HEK293 (cell line): ENCODE results near the gene UTRN.
A peak's percentile ranks its signal among the peaks of the same experiment; 100 is the strongest.

ENCODE experiments used
- CTCF ChIA-PET: fragments of 350-600 bp; formaldehyde crosslinking; extraction: SDS; loops from one replicate; lab custom pipeline; 2021; ENCODE audit warnings: antibody characterized with exemption; lab: Yijun Ruan, JAX
- POLR2A ChIA-PET: fragments of 300-600 bp; formaldehyde crosslinking; extraction: SDS; loops from one replicate; lab custom pipeline; 2020; ENCODE audit warnings: antibody characterized with exemption, inconsistent platforms; lab: Yijun Ruan, JAX
- H3K27ac ChIP-seq: fragments of 200-500 bp; sonication (Bioruptor generic); 2 replicates; pipeline ENCODE4 v1.5.1; 2014; ENCODE audit warnings: low read depth, low read length, control low read depth, inconsistent platforms; ENCODE audit errors: extremely low read depth
- H3K36me3 ChIP-seq, 2 experiments: fragments of 200-500 bp in 1 of 2; sonication (Bioruptor generic) in 1 of 2; 1 replicate in 1 of 2; 2 replicates in 1 of 2; pipeline ENCODE4 v1.5.1; 2014 to 2017; ENCODE audit warnings: inconsistent platforms in 2 of 2, low read length in 2 of 2; ENCODE audit not compliant: control insufficient read depth in 2 of 2, insufficient read depth in 1 of 2
- H3K4me1 ChIP-seq: fragments of 200-500 bp; sonication (Bioruptor generic); 2 replicates; pipeline ENCODE4 v1.5.1; 2014; ENCODE audit warnings: mild to moderate bottlenecking, low read length, inconsistent platforms; ENCODE audit not compliant: control insufficient read depth, insufficient read depth
- H3K4me3 ChIP-seq: 2 replicates; pipeline ENCODE4 v1.5.1; 2011; ENCODE audit warnings: low read depth, mild to moderate bottlenecking, control low read depth, low read length, moderate library complexity
- H3K9me3 ChIP-seq: fragments of 200-500 bp; sonication (Bioruptor generic); 2 replicates; pipeline ENCODE4 v1.5.1; 2014; ENCODE audit warnings: low read depth, low read length, inconsistent platforms; ENCODE audit not compliant: control insufficient read depth, insufficient read depth
- FEZF1 ChIP-seq: fragments of 450-650 bp; formaldehyde crosslinking; IDR thresholded peaks from 2 replicates; pipeline ENCODE4 v1.5.1; 2016; ENCODE audit warnings: missing biosample characterization, missing genetic modification characterization
- GLIS2 ChIP-seq: fragments of 450-650 bp; formaldehyde crosslinking; IDR thresholded peaks from 2 replicates; pipeline ENCODE4 v1.5.1; 2016; ENCODE audit warnings: missing biosample characterization, missing genetic modification characterization
- PRDM1 ChIP-seq: fragments of 450-650 bp; formaldehyde crosslinking; IDR thresholded peaks from 2 replicates; pipeline ENCODE4; 2016; ENCODE audit warnings: missing biosample characterization, missing genetic modification characterization
- ZFHX2 ChIP-seq: fragments of 450-650 bp; formaldehyde crosslinking; conservative IDR thresholded peaks from 2 replicates; pipeline ENCODE4 v1.5.1; 2016; ENCODE audit warnings: missing biosample characterization, missing genetic modification characterization
- ZFP3 ChIP-seq: fragments of 450-650 bp; formaldehyde crosslinking; IDR thresholded peaks from 2 replicates; pipeline ENCODE4 v1.5.1; 2016; ENCODE audit warnings: low read depth, missing biosample characterization, missing genetic modification characterization
- ZFP37 ChIP-seq: fragments of 450-650 bp; formaldehyde crosslinking; IDR thresholded peaks from 2 replicates; pipeline ENCODE4 v1.5.1; 2016; ENCODE audit warnings: missing biosample characterization, missing genetic modification characterization
- ZNF121 ChIP-seq: fragments of 450-650 bp; formaldehyde crosslinking; IDR thresholded peaks from 2 replicates; pipeline ENCODE4 v1.5.1; 2016; ENCODE audit warnings: missing biosample characterization, missing genetic modification characterization
- ZNF24 ChIP-seq: fragments of 450-650 bp; formaldehyde crosslinking; IDR thresholded peaks from 2 replicates; pipeline ENCODE4 v1.5.1; 2016; ENCODE audit warnings: missing biosample characterization, missing genetic modification characterization
- ZNF292 ChIP-seq: fragments of 450-650 bp; formaldehyde crosslinking; IDR thresholded peaks from 2 replicates; pipeline ENCODE4 v1.5.1; 2016; ENCODE audit warnings: low read depth, missing biosample characterization, missing genetic modification characterization, borderline replicate concordance
- ZNF324 ChIP-seq: fragments of 450-650 bp; formaldehyde crosslinking; IDR thresholded peaks from 2 replicates; pipeline ENCODE4 v1.5.1; 2016; ENCODE audit warnings: missing biosample characterization, missing genetic modification characterization
- ZNF350 ChIP-seq: fragments of 450-650 bp; formaldehyde crosslinking; IDR thresholded peaks from 2 replicates; pipeline ENCODE4 v1.5.0; 2017; ENCODE audit warnings: missing biosample characterization, mild to moderate bottlenecking, missing genetic modification characterization
- ZNF394 ChIP-seq: fragments of 450-650 bp; formaldehyde crosslinking; IDR thresholded peaks from 2 replicates; pipeline ENCODE4 v1.5.1; 2016; ENCODE audit warnings: missing biosample characterization, missing genetic modification characterization, mild to moderate bottlenecking, moderate library complexity, borderline replicate concordance
- ZNF501 ChIP-seq: fragments of 450-650 bp; formaldehyde crosslinking; IDR thresholded peaks from 2 replicates; pipeline ENCODE4 v1.5.1; 2016; ENCODE audit warnings: missing biosample characterization, missing genetic modification characterization
- ZNF548 ChIP-seq: fragments of 450-650 bp; formaldehyde crosslinking; IDR thresholded peaks from 2 replicates; pipeline ENCODE4 v1.5.1; 2016; ENCODE audit warnings: missing biosample characterization, missing genetic modification characterization
- ZNF623 ChIP-seq: fragments of 450-650 bp; formaldehyde crosslinking; IDR thresholded peaks from 2 replicates; pipeline ENCODE4 v1.5.1; 2016; ENCODE audit warnings: missing biosample characterization, missing genetic modification characterization
- ZXDB ChIP-seq: fragments of 450-650 bp; formaldehyde crosslinking; IDR thresholded peaks from 2 replicates; pipeline ENCODE4 v1.5.1; 2016; ENCODE audit warnings: missing biosample characterization, missing genetic modification characterization
- TF ChIP-seq, protein P1 (sequence below): fragments of 450-650 bp; formaldehyde crosslinking; IDR thresholded peaks from 2 replicates; pipeline ENCODE4 v1.5.1; 2016; ENCODE audit warnings: missing biosample characterization, missing genetic modification characterization, low read depth
- TF ChIP-seq, protein P2 (sequence below): fragments of 450-650 bp; formaldehyde crosslinking; IDR thresholded peaks from 2 replicates; pipeline ENCODE4 v1.5.1; 2016; ENCODE audit warnings: missing biosample characterization, missing genetic modification characterization
- TF ChIP-seq, protein P3 (sequence below): fragments of 450-650 bp; IDR thresholded peaks from 2 replicates; pipeline ENCODE4 v1.5.1; 2018; ENCODE audit warnings: missing biosample characterization, missing genetic modification characterization
- TF ChIP-seq, protein P4 (sequence below): fragments of 450-650 bp; formaldehyde crosslinking; IDR thresholded peaks from 2 replicates; pipeline ENCODE4 v1.5.1; 2016; ENCODE audit warnings: missing biosample characterization, missing genetic modification characterization
- TF ChIP-seq, protein P5 (sequence below): fragments of 450-650 bp; IDR thresholded peaks from 2 replicates; pipeline ENCODE4 v1.5.1; 2018; ENCODE audit warnings: missing biosample characterization, mild to moderate bottlenecking, missing genetic modification characterization
- TF ChIP-seq, protein P6 (sequence below): fragments of 450-650 bp; formaldehyde crosslinking; IDR thresholded peaks from 2 replicates; pipeline ENCODE4 v1.5.1; 2017; ENCODE audit warnings: missing biosample characterization, missing genetic modification characterization

The UTRN gene

DNA sequence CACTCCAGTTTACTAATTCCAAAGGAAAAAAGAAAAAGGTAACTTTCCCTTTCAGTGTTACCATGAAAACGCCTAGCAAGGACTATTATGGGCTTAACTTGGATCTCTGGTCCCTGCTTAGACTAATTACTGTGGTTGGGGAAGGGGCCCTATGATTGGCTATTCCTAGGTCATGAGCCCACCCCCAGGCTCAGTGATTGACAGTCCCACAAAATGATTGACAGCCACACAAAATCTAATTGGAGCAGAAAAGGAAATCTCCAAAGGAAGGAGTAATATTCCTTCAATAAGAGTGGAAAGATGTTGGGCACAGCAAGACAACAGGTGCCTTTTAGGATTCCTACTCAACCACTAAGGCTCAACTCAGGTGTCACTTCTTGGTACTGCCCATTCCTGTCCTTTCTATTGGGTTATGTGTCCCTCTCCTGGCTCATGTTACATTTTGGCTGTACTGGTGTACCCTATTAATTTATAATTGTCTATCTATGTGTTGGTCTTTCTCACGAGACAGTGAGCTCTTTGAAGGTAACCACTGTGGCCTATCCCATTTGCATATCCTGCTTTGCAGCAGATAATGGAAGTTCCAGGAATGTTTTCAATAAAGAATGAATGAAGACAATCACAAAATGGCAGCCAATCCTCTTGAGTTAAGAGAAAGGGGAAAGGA lies 5.5 kb upstream of the UTRN start (continued):
- TF ChIP-seq ZNF623 (tag by site-specific recombination) (no peak), ZFP37 (tag by site-specific recombination) (no peak), ZNF121 (tag by site-specific recombination) (no peak), ZNF394 (no peak), ZXDB (tag by site-specific recombination) (no peak)

DNA sequence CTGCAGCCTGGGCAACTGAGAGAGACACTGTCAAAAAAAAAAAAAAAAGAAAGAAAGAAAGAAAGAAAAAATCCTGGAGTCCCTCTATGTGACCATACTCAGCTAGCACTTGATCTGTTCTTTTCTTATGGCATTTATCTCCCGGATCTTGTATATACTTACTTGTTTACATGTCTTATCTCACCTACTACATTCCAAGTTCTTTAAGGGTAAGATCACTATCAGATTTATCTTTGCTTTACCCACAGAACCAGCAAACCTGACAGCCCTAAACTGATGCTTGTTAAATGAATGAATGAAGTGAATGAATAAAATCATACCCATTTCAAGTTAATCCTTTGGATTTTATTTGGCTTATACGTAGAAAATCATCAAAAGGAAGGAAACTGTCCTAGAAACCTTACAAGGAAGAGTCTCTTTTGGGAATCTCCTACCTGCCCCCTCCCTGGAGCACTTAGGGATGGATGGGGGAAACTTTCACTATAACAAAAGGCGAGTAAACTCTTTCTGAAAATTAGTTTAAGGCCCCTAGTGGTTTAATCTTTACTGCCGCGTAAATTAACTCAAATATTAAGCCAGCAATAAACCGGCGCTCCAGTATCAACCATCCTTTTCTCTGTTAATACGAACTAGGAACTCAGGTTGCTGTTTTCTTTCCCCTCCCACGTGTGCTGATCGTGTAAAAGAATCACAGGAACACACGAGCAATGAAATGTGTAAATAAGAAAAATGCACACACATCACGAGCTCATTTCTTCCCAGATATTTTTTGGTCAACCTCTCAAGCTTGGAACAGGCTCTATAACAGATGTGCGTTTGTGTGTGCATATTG lies 1.3 kb upstream of the UTRN start:
- H3K4me1 ChIP-seq, result peaks cover 9% of the 10 kb centered on the region; the same call in 1 of the 2 replicates
- POLR2A ChIA-PET, result interaction anchor here (0.6 to 1.2 kb wide), 3 partner anchors 19 to 92 kb away, joined by 3 to 4 read pairs (median 3); no protein-coding TSS in a partner anchor
- CTCF ChIA-PET, result interaction anchor here (0.6 kb wide), 1 partner anchor 1695 kb away, joined by 3 read pairs; no protein-coding TSS in a partner anchor
- peak overlapping the region; percentile 86 for H3K4me3 ChIP-seq
- H3K9me3 ChIP-seq, result no peaks in the 10 kb centered on the region
- H3K36me3 ChIP-seq, result no peaks in the 10 kb centered on the region
- peak overlapping the region; percentile 99; the same call in 1 of the 2 replicates for H3K27ac ChIP-seq
- no peak for TF ChIP-seq ZNF501
- TF ChIP-seq, protein P1, sequence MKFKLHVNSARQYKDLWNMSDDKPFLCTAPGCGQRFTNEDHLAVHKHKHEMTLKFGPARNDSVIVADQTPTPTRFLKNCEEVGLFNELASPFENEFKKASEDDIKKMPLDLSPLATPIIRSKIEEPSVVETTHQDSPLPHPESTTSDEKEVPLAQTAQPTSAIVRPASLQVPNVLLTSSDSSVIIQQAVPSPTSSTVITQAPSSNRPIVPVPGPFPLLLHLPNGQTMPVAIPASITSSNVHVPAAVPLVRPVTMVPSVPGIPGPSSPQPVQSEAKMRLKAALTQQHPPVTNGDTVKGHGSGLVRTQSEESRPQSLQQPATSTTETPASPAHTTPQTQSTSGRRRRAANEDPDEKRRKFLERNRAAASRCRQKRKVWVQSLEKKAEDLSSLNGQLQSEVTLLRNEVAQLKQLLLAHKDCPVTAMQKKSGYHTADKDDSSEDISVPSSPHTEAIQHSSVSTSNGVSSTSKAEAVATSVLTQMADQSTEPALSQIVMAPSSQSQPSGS (tag by site-specific recombination), result no peak
- no peak for TF ChIP-seq GLIS2 (tag by site-specific recombination)
- 0 out of 2 replicates have a peak, but pooled peaks have one; percentile 16 for TF ChIP-seq PRDM1
- TF ChIP-seq ZFP3 (tag by site-specific recombination), result no peak
- TF ChIP-seq ZNF292, result no peak
- TF ChIP-seq, protein P2, sequence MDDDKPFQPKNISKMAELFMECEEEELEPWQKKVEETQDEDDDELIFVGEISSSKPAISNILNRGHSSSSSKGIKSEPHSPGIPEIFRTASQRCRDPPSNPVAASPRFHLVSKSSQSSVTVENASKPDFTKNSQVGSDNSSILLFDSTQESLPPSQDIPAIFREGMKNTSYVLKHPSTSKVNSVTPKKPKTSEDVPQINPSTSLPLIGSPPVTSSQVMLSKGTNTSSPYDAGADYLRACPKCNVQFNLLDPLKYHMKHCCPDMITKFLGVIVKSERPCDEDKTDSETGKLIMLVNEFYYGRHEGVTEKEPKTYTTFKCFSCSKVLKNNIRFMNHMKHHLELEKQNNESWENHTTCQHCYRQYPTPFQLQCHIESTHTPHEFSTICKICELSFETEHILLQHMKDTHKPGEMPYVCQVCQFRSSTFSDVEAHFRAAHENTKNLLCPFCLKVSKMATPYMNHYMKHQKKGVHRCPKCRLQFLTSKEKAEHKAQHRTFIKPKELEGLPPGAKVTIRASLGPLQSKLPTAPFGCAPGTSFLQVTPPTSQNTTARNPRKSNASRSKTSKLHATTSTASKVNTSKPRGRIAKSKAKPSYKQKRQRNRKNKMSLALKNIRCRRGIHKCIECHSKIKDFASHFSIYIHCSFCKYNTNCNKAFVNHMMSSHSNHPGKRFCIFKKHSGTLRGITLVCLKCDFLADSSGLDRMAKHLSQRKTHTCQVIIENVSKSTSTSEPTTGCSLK, result no peak
- TF ChIP-seq, protein P3, sequence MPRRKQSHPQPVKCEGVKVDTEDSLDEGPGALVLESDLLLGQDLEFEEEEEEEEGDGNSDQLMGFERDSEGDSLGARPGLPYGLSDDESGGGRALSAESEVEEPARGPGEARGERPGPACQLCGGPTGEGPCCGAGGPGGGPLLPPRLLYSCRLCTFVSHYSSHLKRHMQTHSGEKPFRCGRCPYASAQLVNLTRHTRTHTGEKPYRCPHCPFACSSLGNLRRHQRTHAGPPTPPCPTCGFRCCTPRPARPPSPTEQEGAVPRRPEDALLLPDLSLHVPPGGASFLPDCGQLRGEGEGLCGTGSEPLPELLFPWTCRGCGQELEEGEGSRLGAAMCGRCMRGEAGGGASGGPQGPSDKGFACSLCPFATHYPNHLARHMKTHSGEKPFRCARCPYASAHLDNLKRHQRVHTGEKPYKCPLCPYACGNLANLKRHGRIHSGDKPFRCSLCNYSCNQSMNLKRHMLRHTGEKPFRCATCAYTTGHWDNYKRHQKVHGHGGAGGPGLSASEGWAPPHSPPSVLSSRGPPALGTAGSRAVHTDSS (tag by site-specific recombination), result no peak
- TF ChIP-seq, protein P4, sequence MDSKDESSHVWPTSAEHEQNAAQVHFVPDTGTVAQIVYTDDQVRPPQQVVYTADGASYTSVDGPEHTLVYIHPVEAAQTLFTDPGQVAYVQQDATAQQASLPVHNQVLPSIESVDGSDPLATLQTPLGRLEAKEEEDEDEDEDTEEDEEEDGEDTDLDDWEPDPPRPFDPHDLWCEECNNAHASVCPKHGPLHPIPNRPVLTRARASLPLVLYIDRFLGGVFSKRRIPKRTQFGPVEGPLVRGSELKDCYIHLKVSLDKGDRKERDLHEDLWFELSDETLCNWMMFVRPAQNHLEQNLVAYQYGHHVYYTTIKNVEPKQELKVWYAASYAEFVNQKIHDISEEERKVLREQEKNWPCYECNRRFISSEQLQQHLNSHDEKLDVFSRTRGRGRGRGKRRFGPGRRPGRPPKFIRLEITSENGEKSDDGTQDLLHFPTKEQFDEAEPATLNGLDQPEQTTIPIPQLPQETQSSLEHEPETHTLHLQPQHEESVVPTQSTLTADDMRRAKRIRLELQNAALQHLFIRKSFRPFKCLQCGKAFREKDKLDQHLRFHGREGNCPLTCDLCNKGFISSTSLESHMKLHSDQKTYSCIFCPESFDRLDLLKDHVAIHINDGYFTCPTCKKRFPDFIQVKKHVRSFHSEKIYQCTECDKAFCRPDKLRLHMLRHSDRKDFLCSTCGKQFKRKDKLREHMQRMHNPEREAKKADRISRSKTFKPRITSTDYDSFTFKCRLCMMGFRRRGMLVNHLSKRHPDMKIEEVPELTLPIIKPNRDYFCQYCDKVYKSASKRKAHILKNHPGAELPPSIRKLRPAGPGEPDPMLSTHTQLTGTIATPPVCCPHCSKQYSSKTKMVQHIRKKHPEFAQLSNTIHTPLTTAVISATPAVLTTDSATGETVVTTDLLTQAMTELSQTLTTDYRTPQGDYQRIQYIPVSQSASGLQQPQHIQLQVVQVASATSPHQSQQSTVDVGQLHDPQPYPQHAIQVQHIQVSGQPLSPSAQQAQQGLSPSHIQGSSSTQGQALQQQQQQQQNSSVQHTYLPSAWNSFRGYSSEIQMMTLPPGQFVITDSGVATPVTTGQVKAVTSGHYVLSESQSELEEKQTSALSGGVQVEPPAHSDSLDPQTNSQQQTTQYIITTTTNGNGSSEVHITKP (tag by site-specific recombination), result peak; percentile 8; the same call in 1 of the 2 replicates
- TF ChIP-seq, protein P5, sequence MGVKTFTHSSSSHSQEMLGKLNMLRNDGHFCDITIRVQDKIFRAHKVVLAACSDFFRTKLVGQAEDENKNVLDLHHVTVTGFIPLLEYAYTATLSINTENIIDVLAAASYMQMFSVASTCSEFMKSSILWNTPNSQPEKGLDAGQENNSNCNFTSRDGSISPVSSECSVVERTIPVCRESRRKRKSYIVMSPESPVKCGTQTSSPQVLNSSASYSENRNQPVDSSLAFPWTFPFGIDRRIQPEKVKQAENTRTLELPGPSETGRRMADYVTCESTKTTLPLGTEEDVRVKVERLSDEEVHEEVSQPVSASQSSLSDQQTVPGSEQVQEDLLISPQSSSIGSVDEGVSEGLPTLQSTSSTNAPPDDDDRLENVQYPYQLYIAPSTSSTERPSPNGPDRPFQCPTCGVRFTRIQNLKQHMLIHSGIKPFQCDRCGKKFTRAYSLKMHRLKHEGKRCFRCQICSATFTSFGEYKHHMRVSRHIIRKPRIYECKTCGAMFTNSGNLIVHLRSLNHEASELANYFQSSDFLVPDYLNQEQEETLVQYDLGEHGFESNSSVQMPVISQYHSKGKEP (tag by site-specific recombination), result no peak
- peak; percentile 33; the same call in 1 of the 2 replicates for TF ChIP-seq ZNF350 (tag by site-specific recombination)
- 0 out of 2 replicates have a peak, but pooled peaks have one; percentile 7 for TF ChIP-seq ZFHX2
- no peak for TF ChIP-seq FEZF1 (tag by site-specific recombination)
- no peak for TF ChIP-seq ZNF548
- peak; percentile 76; the same call in 1 of the 2 replicates for TF ChIP-seq ZNF24 (tag by site-specific recombination)
- no peak for TF ChIP-seq ZNF324
- TF ChIP-seq, protein P6, sequence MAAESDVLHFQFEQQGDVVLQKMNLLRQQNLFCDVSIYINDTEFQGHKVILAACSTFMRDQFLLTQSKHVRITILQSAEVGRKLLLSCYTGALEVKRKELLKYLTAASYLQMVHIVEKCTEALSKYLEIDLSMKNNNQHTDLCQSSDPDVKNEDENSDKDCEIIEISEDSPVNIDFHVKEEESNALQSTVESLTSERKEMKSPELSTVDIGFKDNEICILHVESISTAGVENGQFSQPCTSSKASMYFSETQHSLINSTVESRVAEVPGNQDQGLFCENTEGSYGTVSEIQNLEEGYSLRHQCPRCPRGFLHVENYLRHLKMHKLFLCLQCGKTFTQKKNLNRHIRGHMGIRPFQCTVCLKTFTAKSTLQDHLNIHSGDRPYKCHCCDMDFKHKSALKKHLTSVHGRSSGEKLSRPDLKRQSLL (tag by site-specific recombination), result 0 out of 2 replicates have a peak, but pooled peaks have one; percentile 5
